Neural cell (in vitro differentiated cells): ENCODE measurements around the gene RPL22. TPM values are rescaled to one million over a fixed set of nuclear protein-coding genes. Genes with fewer than 3 reads are reported as not detected.

Experiments used
- H2AFZ ChIP-seq: fragments of 200-600, 300-800 bp; sonication (generic), shearing (Covaris generic); 2 replicates; pipeline ENCODE4 v1.6.0; 2014; ENCODE audit warnings: low read depth, mild to moderate bottlenecking, antibody characterized with exemption, low read length, moderate library complexity
- H3F3A ChIP-seq: fragments of 200-600 bp; shearing (Covaris generic); 2 replicates; pipeline ENCODE4 v1.6.1; 2016; ENCODE audit warnings: mild to moderate bottlenecking, moderate library complexity, mixed read lengths, antibody characterized with exemption, low read length; ENCODE audit not compliant: insufficient read depth, poor library complexity, severe bottlenecking
- H3K27ac ChIP-seq: fragments of 200-600, 300-800 bp; sonication (generic), shearing (Covaris generic); 2 replicates; pipeline ENCODE4 v1.5.1; 2014; ENCODE audit warnings: mild to moderate bottlenecking, low read length, moderate library complexity
- H3K27me3 ChIP-seq: fragments of 300-800, 200-600 bp; sonication (generic), shearing (Covaris generic); 2 replicates; pipeline ENCODE4 v1.6.0; 2014; ENCODE audit warnings: mild to moderate bottlenecking, low read depth, low read length, moderate library complexity; ENCODE audit not compliant: insufficient read depth
- H3K36me3 ChIP-seq: fragments of 300-800, 200-600 bp; sonication (generic), shearing (Covaris generic); 2 replicates; pipeline ENCODE4 v1.5.1; 2014; ENCODE audit warnings: mild to moderate bottlenecking, antibody characterized with exemption, low read length, moderate library complexity; ENCODE audit not compliant: insufficient read depth
- H3K4me2 ChIP-seq: fragments of 300-800, 200-600 bp; sonication (generic), shearing (Covaris generic); 2 replicates; pipeline ENCODE4 v1.6.0; 2014; ENCODE audit warnings: mild to moderate bottlenecking, low read length
- H3K4me3 ChIP-seq: fragments of 300-800, 200-600 bp; sonication (generic), shearing (Covaris generic); 2 replicates; pipeline ENCODE4 v1.5.1; 2014; ENCODE audit warnings: mild to moderate bottlenecking, low read length, moderate library complexity
- H3K79me2 ChIP-seq: fragments of 200-600 bp; shearing (Covaris generic); replicated peaks from 2 replicates; pipeline ENCODE4 v1.6.0; 2014; ENCODE audit warnings: mild to moderate bottlenecking, low read length, moderate library complexity; ENCODE audit not compliant: insufficient read depth
- H3K9ac ChIP-seq: fragments of 300-800, 200-600 bp; sonication (generic), shearing (Covaris generic); 2 replicates; pipeline ENCODE4 v1.6.1; 2016; ENCODE audit warnings: mild to moderate bottlenecking, low read length, mixed read lengths
- H3K9me2 ChIP-seq: fragments of 200-600 bp; shearing (Covaris generic); 2 replicates; pipeline ENCODE4 v1.6.1; 2016; ENCODE audit warnings: mild to moderate bottlenecking, low read length, mixed read lengths; ENCODE audit not compliant: insufficient read depth
- H3K9me3 ChIP-seq: fragments of 200-600, 300-800 bp; sonication (generic), shearing (Covaris generic); 2 replicates; pipeline ENCODE4 v1.6.1; 2016; ENCODE audit warnings: mild to moderate bottlenecking, mixed run types, low read length, moderate library complexity, mixed read lengths
- H4K20me1 ChIP-seq: fragments of 200-600 bp; shearing (Covaris generic); 2 replicates; pipeline ENCODE4 v1.6.1; 2016; ENCODE audit warnings: mild to moderate bottlenecking, mixed run types; ENCODE audit not compliant: insufficient read depth
- EP300 ChIP-seq: fragments of 450-650 bp; conservative IDR thresholded peaks from 2 replicates; pipeline ENCODE4 v1.6.1; 2014; ENCODE audit warnings: antibody characterized with exemption, mild to moderate bottlenecking, moderate library complexity; ENCODE audit not compliant: poor library complexity, severe bottlenecking
- EZH2 ChIP-seq: fragments of 200-600, 300-800 bp; shearing (Covaris generic), sonication (generic); IDR thresholded peaks from 2 replicates; pipeline ENCODE4 v1.6.1; 2014; ENCODE audit warnings: antibody characterized with exemption, low read length, borderline replicate concordance, mild to moderate bottlenecking; ENCODE audit not compliant: insufficient read depth, poor library complexity, severe bottlenecking
- MXI1 ChIP-seq: fragments of 450-650 bp; conservative IDR thresholded peaks from 2 replicates; pipeline ENCODE4 v1.6.1; 2014; ENCODE audit warnings: antibody characterized with exemption, mild to moderate bottlenecking; ENCODE audit not compliant: poor library complexity, severe bottlenecking
- POLR2AphosphoS5 ChIP-seq: IDR thresholded peaks from 2 replicates; pipeline ENCODE4 v1.6.1; 2012
- RAD21 ChIP-seq: fragments of 450-650 bp; conservative IDR thresholded peaks from 2 replicates; pipeline ENCODE4 v1.6.1; 2014; ENCODE audit warnings: antibody characterized with exemption, mild to moderate bottlenecking, moderate library complexity
- REST ChIP-seq: IDR thresholded peaks from 2 replicates; pipeline ENCODE4 v1.6.1; 2012; ENCODE audit warnings: borderline replicate concordance
- SMC3 ChIP-seq: fragments of 450-650 bp; conservative IDR thresholded peaks from 2 replicates; pipeline ENCODE4 v1.6.1; 2014; ENCODE audit warnings: antibody characterized with exemption, mild to moderate bottlenecking, moderate library complexity; ENCODE audit not compliant: poor library complexity
- TAF1 ChIP-seq: IDR thresholded peaks from 2 replicates; pipeline ENCODE4 v1.6.1; 2012; ENCODE audit warnings: low read depth
- polyA plus RNA-seq: library from polyadenylated mRNA; depleted of rRNA; stranded (reverse); fragments of >200 nt; gene quantifications from 2 replicates; pipeline ENCODE4 v1.2.3, GENCODE V29; 2014
- TF ChIP-seq, protein P1 (sequence below): fragments of 450-650 bp; IDR thresholded peaks from 2 replicates; pipeline ENCODE4 v1.5.1; 2014; ENCODE audit warnings: antibody characterized with exemption, mild to moderate bottlenecking, moderate library complexity; ENCODE audit not compliant: poor library complexity, severe bottlenecking

Gene RPL22
- polyA plus RNA-seq, 1 donor from 2014 or later: 294 TPM

DNA sequence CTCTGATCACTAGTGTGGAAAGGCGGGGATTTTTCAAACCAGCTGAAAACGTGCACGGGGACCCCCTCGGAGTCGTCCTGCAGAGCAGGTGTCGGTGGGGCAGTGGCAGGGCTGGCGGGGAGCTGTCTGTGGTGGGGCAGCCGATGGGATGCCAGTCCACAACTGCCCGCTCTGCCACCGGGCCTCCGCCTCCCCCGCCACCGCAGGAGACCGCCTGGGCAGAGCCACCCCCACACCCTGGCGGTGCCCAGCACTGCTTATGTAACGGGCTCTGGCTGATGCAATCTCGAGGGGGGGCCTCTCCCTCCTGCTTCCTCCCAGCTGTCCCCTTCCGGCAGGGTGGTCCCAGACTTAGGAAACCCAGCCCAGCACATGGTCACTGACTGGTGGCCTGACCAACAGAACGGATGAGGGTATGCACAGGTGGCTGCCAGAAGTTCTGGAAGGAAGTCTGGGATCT, 28.6 kb downstream of the RPL22 start:
- Histone ChIP-seq H3F3A (no peaks in the 10 kb centered on the region), H3K4me2 (no peak overlapping the region), H3K9me3 (no peaks in the 10 kb centered on the region), H3K36me3 (no peaks in the 10 kb centered on the region), H3K79me2 (no peaks in the 10 kb centered on the region), H4K20me1 (no peaks in the 10 kb centered on the region), H2AFZ (no peak overlapping the region), H3K4me3 (no peak overlapping the region), H3K27me3 (peaks cover 6% of the 10 kb centered on the region), H3K9ac (no peak overlapping the region), H3K27ac (no peak overlapping the region), H3K9me2 (no peaks in the 10 kb centered on the region)
- no peak for TF ChIP-seq RAD21
- TF ChIP-seq TAF1: no peak
- TF ChIP-seq EZH2: no peak
- TF ChIP-seq, protein P1, sequence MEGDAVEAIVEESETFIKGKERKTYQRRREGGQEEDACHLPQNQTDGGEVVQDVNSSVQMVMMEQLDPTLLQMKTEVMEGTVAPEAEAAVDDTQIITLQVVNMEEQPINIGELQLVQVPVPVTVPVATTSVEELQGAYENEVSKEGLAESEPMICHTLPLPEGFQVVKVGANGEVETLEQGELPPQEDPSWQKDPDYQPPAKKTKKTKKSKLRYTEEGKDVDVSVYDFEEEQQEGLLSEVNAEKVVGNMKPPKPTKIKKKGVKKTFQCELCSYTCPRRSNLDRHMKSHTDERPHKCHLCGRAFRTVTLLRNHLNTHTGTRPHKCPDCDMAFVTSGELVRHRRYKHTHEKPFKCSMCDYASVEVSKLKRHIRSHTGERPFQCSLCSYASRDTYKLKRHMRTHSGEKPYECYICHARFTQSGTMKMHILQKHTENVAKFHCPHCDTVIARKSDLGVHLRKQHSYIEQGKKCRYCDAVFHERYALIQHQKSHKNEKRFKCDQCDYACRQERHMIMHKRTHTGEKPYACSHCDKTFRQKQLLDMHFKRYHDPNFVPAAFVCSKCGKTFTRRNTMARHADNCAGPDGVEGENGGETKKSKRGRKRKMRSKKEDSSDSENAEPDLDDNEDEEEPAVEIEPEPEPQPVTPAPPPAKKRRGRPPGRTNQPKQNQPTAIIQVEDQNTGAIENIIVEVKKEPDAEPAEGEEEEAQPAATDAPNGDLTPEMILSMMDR: no peak

- Histone ChIP-seq H3K9me3 (no peaks in the 10 kb centered on the region), H3F3A (no peaks in the 10 kb centered on the region), H3K4me3 (no peak overlapping the region), H3K9me2 (no peaks in the 10 kb centered on the region), H3K36me3 (no peaks in the 10 kb centered on the region), H3K27ac (no peak overlapping the region), H4K20me1 (no peaks in the 10 kb centered on the region), H3K79me2 (no peaks in the 10 kb centered on the region), H3K9ac (no peak overlapping the region), H3K27me3 (peaks cover under 1% of the 10 kb centered on the region), H3K4me2 (no peak overlapping the region), H2AFZ (no peak overlapping the region)
- no peak for TF ChIP-seq POLR2AphosphoS5
- no peak for TF ChIP-seq REST
- TF ChIP-seq, protein P1: no peak
- TF ChIP-seq EP300: no peak
- no peak for TF ChIP-seq MXI1
- no peak for TF ChIP-seq EZH2
- TF ChIP-seq SMC3: no peak
- TF ChIP-seq TAF1: no peak
- no peak for TF ChIP-seq RAD21
These were observed 29.2 kb downstream of the RPL22 start for GRCh38 chr1:6170116-6170741.
